Astrocyte of the cerebellum (primary cell): ENCODE measurements around the gene RAPGEF5.

Experiments
- DNase-seq: peaks from one replicate; pipeline ENCODE4 v3.0.0-alpha.2; 2011; ENCODE audit warnings: low read depth
- H3K4me3 ChIP-seq: 2 replicates; pipeline ENCODE4 v1.5.1; 2011; ENCODE audit warnings: mild to moderate bottlenecking, low read depth, low read length, moderate library complexity
- CTCF ChIP-seq: IDR thresholded peaks from 2 replicates; pipeline ENCODE4 v1.5.1; 2012; ENCODE audit warnings: low read length, low read depth, moderate library complexity, mild to moderate bottlenecking; ENCODE audit errors: missing control alignments
- in situ Hi-C: cut with HindIII; loops from 2 replicates; pipeline ENCODE4 v1.10.0; 2017; ENCODE audit warnings: low sequenced_read_pairs

The RAPGEF5 gene

GRCh38 chr7:22210967-22211366 is 146.0 kb downstream of the RAPGEF5 start:
- no peak for TF ChIP-seq CTCF
- no peak for DNase-seq
- H3K4me3 ChIP-seq = no peak overlapping the region
- in situ Hi-C loops = no loop called here

- H3K4me3 ChIP-seq = no peak overlapping the region
- DNase-seq = no peak
- no peak for TF ChIP-seq CTCF
- in situ Hi-C loops = no loop called here
Observed at GRCh38 chr7:22210355-22210754, 146.6 kb downstream of the RAPGEF5 start.

- TF ChIP-seq CTCF = no peak
- no peak for DNase-seq
- in situ Hi-C loops = no loop called here
Observed at GRCh38 chr7:22208799-22209198, 148.2 kb downstream of the RAPGEF5 start.

GRCh38 chr7:22207724-22208225 is 149.2 kb downstream of the RAPGEF5 start:
- H3K4me3 ChIP-seq = no peak overlapping the region
- DNase-seq = no peak
- no peak for TF ChIP-seq CTCF
- in situ Hi-C loops = no loop called here

More at GRCh38 chr7:22208799-22209198, 148.2 kb downstream of the RAPGEF5 start:
- no peak overlapping the region for H3K4me3 ChIP-seq

GRCh38 chr7:22205631-22206030 is 151.3 kb downstream of the RAPGEF5 start:
- no peak for DNase-seq
- in situ Hi-C loops = no loop called here
- no peak overlapping the region for H3K4me3 ChIP-seq
- TF ChIP-seq CTCF = no peak

GRCh38 chr7:22204312-22204711 is 152.6 kb downstream of the RAPGEF5 start:
- no peak for TF ChIP-seq CTCF
- H3K4me3 ChIP-seq = no peak overlapping the region
- in situ Hi-C loops = no loop called here
- DNase-seq = no peak

GRCh38 chr7:22202141-22202540 is 154.8 kb downstream of the RAPGEF5 start:
- no peak overlapping the region for H3K4me3 ChIP-seq
- no peak for DNase-seq
- in situ Hi-C loops = no loop called here
- no peak for TF ChIP-seq CTCF
